Measurements from ENCODE around the gene PRR5.

PRR5 gene

DNA sequence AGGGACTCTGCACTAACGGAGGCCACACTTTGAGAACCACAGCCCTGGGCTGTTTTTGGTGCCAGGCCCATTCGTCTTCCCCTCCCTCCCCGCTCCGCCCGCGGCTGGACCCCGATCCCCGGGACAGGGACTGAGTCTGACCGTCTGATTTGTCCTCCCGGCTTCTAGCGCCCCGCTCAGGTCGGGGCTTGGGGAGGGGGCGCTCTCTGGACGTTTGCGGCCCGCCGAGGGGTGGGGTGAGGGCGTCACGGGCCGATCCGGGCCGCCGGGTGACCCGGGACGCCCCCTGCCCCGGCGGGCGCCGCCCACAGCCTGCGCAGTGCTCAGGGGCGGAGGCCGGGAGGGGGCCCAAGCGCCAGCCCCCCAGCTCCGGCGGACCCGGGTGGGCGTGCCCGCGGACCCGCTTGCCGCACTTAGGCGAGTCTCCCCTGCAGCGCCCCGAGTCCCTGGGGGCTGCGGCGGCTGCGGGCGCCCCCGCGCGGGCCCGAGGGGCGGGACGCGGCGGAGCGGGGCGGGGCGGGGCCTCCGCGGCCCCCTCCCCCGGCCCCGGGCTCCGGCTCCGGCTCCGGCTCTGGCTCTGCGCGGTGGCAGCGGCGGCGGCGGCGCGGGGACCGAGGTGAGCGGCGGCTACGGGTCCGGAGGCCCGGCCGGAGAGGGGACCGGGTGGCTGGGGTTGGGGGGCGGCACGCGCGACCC, 33.7 kb upstream of the PRR5 start:
- TF ChIP-seq SIN3A (IDR thresholded peaks at IDR 0.05; ENCODE audit: borderline replicate concordance, insufficient read depth, low read length) (no peak), FOXP2 (optimal IDR thresholded peaks at IDR 0.05; ENCODE audit: borderline replicate concordance, extremely low read depth, extremely low read length, insufficient read depth) (no peak), POLR2AphosphoS5 (IDR thresholded peaks at IDR 0.05; ENCODE audit: low read depth, low read length) (no peak), TAF1 (IDR thresholded peaks at IDR 0.05; ENCODE audit: borderline replicate concordance, insufficient read depth, low read length) (no peak)
- TF ChIP-seq, protein P1, sequence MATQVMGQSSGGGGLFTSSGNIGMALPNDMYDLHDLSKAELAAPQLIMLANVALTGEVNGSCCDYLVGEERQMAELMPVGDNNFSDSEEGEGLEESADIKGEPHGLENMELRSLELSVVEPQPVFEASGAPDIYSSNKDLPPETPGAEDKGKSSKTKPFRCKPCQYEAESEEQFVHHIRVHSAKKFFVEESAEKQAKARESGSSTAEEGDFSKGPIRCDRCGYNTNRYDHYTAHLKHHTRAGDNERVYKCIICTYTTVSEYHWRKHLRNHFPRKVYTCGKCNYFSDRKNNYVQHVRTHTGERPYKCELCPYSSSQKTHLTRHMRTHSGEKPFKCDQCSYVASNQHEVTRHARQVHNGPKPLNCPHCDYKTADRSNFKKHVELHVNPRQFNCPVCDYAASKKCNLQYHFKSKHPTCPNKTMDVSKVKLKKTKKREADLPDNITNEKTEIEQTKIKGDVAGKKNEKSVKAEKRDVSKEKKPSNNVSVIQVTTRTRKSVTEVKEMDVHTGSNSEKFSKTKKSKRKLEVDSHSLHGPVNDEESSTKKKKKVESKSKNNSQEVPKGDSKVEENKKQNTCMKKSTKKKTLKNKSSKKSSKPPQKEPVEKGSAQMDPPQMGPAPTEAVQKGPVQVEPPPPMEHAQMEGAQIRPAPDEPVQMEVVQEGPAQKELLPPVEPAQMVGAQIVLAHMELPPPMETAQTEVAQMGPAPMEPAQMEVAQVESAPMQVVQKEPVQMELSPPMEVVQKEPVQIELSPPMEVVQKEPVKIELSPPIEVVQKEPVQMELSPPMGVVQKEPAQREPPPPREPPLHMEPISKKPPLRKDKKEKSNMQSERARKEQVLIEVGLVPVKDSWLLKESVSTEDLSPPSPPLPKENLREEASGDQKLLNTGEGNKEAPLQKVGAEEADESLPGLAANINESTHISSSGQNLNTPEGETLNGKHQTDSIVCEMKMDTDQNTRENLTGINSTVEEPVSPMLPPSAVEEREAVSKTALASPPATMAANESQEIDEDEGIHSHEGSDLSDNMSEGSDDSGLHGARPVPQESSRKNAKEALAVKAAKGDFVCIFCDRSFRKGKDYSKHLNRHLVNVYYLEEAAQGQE (IDR thresholded peaks at IDR 0.05; ENCODE audit: insufficient read depth in 1 of 2, low read depth in 2 of 2, low read length in 2 of 2) = no peak

- TF ChIP-seq POLR2AphosphoS5 (IDR thresholded peaks at IDR 0.05; ENCODE audit: low read depth, low read length) (no peak), SIN3A (IDR thresholded peaks at IDR 0.05; ENCODE audit: borderline replicate concordance, insufficient read depth, low read length) (no peak), FOXP2 (optimal IDR thresholded peaks at IDR 0.05; ENCODE audit: borderline replicate concordance, extremely low read depth, extremely low read length, insufficient read depth) (no peak), TAF1 (IDR thresholded peaks at IDR 0.05; ENCODE audit: borderline replicate concordance, insufficient read depth, low read length) (no peak)
- TF ChIP-seq, protein P1 (IDR thresholded peaks at IDR 0.05; ENCODE audit: insufficient read depth in 1 of 2, low read depth in 2 of 2, low read length in 2 of 2) = no peak
Measured at GRCh38 chr22:44668886-44669521, 33.0 kb upstream of the PRR5 start.

DNA sequence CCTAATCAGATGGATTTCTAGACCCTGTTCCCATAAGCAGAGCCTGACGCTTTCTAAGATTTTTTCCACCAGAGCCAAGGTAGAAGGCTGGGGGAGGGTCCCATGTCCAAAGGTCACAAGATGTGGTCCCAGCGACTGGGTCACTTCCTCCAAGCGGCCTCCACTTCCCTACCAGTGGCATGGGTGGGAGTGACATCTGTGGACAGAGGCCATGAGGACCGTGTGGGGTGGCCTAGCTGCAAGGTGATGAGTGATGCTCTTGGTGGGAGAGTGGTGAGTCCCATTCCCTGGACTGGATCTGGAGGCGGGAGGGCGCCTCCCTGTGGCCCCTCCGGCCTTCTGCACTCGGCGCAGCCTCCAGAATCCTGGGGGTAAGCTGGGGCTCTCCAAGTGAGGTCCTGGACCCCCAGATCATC, 32.4 kb upstream of the PRR5 start:
- TF ChIP-seq POLR2AphosphoS5 (IDR thresholded peaks at IDR 0.05; ENCODE audit: low read depth, low read length) (no peak), SIN3A (IDR thresholded peaks at IDR 0.05; ENCODE audit: borderline replicate concordance, insufficient read depth, low read length) (no peak), TAF1 (IDR thresholded peaks at IDR 0.05; ENCODE audit: borderline replicate concordance, insufficient read depth, low read length) (no peak), FOXP2 (optimal IDR thresholded peaks at IDR 0.05; ENCODE audit: borderline replicate concordance, extremely low read depth, extremely low read length, insufficient read depth) (no peak)
- TF ChIP-seq, protein P1 (IDR thresholded peaks at IDR 0.05; ENCODE audit: insufficient read depth in 1 of 2, low read depth in 2 of 2, low read length in 2 of 2) = no peak

GRCh38 chr22:44670220-44670988, 31.6 kb upstream of the PRR5 start:
- TF ChIP-seq FOXP2 (optimal IDR thresholded peaks at IDR 0.05; ENCODE audit: borderline replicate concordance, extremely low read depth, extremely low read length, insufficient read depth) = no peak
- no peak for TF ChIP-seq TAF1 (IDR thresholded peaks at IDR 0.05; ENCODE audit: borderline replicate concordance, insufficient read depth, low read length)
- TF ChIP-seq SIN3A (IDR thresholded peaks at IDR 0.05; ENCODE audit: borderline replicate concordance, insufficient read depth, low read length) = no peak
- TF ChIP-seq, protein P1 (IDR thresholded peaks at IDR 0.05; ENCODE audit: insufficient read depth in 1 of 2, low read depth in 2 of 2, low read length in 2 of 2) = no peak
- TF ChIP-seq POLR2AphosphoS5 (IDR thresholded peaks at IDR 0.05; ENCODE audit: low read depth, low read length) = no peak
